ENCODE results near the gene RNF149.

DNA sequence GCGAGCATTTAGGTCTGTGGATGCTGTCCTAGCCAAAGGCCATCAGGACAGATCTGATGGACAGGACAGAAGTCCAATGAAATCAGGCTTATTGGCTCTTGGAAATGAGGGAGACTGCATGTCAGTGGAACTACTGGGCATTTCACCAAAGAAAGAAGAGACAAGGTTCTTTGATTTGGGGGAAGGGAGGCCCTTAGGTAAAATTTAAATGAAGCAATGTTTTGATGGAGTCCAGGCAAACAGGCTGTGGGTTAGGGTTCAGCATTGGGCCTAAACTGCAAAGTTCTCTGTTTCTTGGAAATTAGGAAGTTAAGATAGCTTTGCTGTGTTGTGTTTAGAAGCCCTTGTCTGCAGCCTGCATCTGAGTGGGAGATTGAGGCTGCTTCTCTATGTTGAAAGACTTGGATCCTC, 31.6 kb upstream of the RNF149 start:
- TF ChIP-seq, protein P1, sequence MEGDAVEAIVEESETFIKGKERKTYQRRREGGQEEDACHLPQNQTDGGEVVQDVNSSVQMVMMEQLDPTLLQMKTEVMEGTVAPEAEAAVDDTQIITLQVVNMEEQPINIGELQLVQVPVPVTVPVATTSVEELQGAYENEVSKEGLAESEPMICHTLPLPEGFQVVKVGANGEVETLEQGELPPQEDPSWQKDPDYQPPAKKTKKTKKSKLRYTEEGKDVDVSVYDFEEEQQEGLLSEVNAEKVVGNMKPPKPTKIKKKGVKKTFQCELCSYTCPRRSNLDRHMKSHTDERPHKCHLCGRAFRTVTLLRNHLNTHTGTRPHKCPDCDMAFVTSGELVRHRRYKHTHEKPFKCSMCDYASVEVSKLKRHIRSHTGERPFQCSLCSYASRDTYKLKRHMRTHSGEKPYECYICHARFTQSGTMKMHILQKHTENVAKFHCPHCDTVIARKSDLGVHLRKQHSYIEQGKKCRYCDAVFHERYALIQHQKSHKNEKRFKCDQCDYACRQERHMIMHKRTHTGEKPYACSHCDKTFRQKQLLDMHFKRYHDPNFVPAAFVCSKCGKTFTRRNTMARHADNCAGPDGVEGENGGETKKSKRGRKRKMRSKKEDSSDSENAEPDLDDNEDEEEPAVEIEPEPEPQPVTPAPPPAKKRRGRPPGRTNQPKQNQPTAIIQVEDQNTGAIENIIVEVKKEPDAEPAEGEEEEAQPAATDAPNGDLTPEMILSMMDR (IDR thresholded peaks at IDR 0.05; ENCODE audit: low read length): no peak
- no peak for TF ChIP-seq EZH2 (IDR thresholded peaks at IDR 0.05; ENCODE audit: borderline replicate concordance, low read length)
